NK-92 (cell line): ENCODE results near the gene CAPN9.
"Not testable (repeated sequence)": the region's sequence is repeated elsewhere in the genome, so short reads cannot be mapped to it uniquely, and the experiment has no call there.

Experiments used
- DNase-seq: peaks from one replicate; lab custom pipeline; 2025; ENCODE audit not compliant: unreplicated experiment; lab: John Stamatoyannopoulos, UW

CAPN9 gene

DNA sequence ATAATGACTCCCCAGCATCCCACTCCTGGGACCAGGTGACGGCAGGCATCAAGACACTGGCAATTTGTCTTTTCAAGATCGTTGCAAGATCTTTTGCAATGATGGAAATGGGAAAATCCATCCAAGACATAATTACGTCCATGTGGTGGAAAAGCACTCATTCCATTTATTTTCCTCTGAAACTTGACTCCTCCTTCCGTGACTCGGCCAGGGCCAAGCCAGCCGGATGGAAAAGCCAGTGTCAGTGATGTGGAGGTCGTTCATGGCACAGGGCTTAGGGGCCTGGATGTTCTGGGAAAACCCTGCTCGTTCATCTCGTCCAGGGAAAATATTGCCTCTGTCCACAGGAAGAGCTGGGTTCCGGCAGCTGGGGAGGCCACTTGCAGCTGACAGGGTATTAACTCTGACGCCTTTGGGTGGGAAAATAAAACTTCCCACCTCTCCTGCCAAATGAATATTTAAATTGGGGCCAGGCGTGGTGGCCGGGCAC, 74.9 kb downstream of the CAPN9 start:
- no peak for DNase-seq

DNA sequence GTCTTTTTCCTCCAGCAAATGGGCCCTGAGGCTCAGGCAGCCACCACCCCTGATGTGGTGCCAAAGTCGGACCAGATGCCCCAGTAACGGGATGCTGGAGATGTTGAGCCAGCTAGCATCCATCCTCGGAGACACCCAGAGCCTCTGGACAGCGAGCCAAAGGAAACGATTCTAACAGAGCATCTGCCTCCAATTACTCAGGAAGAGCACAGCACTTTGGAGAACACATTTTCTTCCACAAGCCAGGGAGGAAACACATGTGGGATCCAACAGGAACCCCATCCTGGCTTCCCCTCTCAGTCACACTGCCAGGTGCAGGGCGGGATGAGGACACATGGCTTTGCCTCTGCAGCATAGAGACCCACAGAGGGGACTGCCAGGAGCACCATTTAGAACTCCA, 76.2 kb downstream of the CAPN9 start:
- DNase-seq: no peak

DNA sequence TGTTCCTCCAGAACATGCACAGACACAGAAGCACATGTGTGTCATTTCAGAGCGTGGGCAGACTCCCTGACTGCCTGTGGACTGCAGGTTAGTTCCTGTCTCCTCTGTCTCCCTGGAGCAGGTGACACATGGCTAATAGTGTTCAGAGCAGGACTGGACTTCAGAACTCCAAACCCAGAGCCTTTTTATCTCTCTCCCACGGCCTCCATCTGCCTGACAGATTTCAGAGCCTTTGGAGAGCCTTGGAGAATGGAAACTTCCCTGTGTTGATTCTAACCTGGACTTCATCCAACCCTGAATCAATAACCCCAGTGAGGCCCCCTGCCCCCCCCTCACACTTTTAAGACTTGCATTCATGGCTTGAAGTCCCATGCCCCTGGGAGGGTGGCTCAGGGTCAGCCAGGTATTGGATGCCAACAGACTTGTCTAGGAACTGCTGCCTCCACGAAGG, 76.8 kb downstream of the CAPN9 start:
- no peak for DNase-seq

DNA sequence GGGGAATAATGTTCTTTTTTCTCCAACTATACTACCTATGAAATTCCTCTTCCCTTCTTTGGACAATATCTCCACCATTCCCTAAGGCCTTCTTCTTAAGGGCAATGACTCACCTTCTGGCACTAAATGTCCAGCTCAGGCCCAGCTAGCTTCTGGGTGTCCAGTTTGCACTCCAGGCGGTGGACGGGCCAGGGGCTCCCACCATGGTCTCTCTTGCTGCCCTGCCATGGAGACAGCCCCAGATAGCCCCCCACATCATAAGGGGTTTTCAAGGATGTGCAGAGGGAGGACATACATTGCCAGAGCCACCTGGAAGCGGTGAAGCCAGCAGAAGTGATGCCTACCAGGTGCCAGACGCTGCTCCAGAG, 77.3 kb downstream of the CAPN9 start:
- no peak for DNase-seq

DNA sequence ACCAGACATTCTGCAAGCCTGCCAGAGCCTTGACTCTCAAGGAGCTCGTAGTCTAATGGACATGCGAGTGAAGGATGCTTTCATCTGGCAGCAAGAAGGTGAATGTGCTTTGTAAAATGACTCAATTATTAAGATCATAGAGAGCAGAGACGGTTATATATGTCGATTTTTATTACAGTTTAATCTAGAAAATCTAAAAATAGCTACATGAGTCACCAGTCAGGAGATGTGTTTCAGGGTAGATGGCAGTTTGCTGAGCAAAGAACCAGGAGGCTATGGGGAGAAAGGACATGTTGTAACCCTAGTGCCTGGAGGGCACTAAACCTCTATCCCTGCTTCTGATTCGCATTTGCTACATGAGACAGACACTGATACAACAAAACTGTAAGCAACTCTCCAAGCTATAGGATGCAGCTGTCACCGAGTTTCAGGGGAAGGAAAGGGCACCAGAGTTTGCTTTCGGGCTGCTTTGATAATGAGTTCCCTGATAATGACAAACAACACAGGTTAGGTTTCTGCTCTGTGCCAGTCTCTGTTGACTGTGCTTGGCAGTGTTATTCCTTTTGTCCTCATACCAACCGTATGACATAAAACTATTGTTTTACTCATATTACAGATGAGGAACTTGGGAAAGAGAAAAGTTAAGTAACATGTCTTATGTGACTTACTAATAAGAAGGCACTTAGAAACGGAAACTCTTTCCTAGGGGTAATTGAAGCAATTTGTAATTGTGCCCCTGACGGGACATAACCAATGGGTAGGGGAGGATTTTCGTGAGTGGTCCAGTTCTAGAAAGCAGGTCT, 77.9 kb downstream of the CAPN9 start:
- no peak for DNase-seq

DNA sequence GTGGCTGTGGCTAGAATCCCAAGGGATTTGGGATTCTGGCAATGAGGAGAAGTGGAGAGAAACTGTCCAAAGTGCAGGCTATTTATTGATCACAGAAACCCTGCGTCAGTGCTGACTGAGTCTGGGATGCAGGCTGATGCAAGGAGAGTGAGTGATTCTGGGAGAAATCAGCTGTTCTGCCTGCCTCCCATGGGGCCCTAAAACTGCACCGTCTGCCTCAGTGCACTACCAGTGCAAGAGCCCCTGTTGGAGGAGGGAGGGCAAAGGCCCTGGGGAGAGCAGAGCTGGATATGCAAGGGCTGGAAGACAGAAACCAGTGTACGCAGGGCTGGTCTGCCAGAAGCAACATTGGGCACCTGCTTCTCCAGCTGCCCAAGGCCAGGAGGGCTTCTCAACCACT, 78.6 kb downstream of the CAPN9 start:
- DNase-seq: no peak

DNA sequence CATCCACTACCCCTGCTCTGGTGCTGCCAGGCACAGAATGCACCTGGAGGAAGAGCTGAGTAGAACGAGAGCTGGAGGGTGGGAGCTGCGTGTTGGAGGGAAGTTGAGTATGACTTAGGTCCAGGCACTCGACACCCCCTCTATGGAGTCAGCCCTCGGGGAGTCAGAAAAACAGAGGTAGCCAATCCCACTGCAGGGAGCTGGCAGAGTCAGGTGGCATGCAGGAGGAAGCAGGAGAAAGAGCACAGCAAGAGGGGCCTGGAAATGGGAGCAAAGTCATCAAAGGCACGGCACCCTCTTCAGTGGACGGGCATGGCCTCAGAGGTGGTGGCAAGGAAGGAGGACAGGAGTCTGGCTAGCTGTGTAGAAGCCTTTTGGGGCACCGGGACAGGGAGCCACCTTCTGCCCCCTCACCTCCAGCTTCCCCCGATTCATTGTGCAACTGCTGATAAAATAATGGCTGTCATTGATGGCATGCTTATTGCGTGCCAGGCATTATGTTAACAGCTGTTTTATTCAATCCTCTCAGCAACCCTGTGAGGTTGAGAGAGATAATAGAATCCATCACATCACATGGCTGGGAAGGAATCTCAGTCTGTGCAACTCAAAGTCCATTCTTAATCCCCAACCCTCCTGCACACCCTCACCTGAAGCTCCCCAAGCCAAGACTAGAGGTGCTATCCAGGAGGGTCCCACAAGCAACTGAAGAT, 79.1 kb downstream of the CAPN9 start:
- no peak for DNase-seq

DNA sequence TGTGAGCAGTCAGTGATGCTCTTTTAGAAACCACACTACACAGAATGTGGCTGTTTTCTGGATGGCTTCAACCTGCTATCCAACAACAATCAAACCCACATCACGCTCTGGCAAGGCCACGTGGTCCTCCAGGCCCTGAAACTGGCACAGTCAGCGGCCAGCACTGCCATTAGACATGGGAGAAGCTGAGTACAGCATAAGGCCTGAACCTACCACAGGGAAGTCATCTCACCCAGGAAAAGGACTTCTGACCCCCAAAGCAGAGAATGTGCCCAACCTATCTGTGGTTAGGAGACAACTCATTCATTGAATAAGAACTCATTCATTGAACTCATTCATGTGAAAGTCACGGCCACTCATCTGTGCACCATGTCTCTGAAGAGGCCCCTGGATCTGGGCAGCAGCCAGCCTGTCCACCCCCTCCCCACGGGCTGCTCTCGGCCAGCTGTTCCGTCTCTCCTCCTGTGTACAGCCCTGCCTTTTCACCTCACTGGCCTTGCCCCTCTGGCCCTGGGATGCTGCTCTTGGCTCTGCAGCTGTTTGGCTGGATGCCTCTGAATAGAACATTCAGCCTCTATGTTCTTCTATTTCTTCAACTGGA, 80.0 kb downstream of the CAPN9 start:
- DNase-seq: no peak

DNA sequence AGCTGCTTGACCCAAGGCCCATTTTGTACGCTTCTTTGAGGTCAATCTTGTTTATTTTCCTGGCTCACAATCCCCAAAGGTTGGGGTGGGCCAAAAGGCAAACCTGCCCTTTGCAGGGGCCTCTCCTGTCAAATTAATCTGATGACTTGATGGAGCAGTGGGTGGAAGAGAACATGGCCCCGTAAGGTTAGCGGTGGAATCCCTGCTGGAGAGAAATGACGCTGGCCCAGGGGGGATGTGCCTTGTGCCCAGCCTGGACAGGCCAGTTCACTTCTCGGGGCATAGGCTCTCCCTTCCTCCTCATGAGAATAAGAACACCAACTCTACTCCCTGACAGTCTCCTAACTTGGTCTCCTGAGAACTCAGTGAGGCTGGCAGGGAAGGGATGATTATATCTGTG, 80.6 kb downstream of the CAPN9 start:
- no peak for DNase-seq

DNA sequence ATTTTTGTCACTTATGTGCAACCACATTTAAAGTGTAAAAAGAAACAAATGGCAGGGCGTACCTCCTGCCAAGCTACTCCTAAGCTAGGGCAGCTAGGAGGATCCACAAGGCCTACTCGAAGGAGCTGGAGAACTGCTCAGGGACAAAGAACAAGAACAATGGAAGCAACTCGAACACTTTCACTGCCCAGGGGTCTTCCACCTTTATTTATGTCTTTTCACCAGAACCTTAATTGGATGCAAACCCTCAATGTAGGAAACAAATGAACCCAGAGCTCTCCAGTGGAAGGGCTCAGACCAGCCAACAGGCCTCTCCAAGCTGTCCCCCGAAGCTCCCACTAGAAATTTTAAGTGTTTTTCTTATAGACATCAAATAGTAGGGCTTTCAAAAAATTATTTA, 81.2 kb downstream of the CAPN9 start:
- DNase-seq: no peak

DNA sequence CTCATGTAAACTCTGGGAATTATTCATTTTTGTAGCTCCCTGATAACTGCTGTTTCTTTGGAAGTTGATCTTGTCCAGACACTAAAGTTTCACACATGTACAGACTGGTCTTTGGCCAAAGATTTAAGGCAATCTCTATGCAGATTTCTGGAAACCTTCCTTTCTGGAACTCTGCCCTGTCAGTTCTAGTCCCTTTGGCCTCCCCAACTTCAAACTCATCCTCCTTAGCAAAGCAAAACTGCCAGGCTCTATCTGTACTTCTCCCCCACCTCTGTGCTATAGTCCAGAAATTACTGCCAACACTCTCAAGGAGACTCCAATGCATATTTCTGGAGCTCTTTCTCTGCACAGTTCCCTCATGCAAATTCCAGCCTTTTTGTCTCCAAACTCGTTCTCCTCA, 84.6 kb downstream of the CAPN9 start:
- DNase-seq: no peak

DNA sequence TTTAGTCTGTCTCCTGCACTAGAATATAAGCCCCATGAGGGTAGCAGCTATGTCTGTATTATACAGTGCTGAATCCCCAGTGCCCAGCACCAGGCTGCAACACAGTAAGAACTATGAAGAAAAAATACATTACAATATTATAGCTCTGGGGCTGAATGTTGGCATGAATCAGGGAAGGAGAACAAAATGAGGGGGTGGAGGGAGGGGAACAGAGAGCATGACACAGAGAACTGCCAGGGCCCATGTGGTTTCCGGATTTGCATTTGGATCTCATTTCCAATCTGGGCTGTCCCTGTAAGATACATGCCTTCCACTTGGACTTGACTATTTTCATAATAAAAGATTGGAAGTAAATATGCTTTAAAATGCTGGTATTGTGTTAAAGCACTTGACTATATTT, 85.3 kb downstream of the CAPN9 start:
- no peak for DNase-seq

DNA sequence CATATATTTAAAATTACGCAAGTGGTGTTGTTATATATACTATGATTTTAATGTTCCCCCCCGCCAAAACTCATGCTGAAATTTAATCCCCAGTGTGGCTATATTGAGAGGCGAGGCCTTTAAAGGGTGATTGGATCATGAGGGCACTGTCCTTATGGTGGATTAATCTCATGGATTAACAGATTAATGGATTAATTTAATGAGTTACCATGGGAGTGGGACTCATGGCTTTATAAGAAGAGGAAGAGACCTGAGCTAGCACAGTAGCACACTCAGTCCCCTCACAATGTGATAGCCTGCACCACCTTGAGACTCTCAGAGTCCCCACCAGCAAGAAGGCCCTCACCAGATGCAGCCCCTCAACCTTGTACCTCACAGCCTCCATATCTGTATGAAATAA, 86.3 kb downstream of the CAPN9 start:
- no peak for DNase-seq

DNA sequence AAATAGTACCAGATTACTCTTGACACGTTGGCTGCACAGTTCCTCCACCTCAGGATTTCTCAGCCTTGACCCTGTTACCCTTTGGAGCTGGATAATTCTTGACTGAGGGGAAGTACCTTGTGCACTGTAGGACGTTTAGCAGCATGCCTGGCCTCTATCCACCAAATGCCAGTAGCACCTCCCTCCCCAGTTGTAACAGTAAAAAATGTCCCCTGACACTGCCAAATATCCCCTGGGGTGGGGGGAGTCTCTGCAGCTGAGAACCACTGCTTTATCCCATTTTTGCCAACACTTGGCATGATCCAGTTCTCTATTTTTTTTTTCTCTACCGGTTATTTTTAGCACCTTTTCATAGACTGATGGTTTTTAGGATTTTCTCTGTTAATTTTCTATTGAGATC, 87.1 kb downstream of the CAPN9 start:
- DNase-seq: no peak

DNA sequence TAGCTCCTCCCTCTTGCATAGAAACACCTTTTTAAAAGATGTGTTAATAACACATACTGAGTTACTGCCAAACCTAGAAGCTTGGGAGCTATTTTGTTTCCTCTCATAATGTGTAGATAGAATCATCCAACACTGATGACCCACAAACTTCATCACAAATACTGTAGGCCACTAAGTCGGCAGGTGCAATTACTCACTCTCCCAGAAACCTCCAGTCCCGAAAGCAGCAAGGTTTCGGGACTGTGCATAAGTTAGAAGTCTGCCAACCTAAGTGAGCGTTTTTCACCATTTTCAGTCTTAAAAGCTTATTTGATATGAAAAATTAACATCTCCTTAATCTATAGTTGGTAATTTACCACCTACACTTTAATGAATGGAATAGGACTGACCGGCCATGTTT, 89.2 kb downstream of the CAPN9 start:
- no peak for DNase-seq

DNA sequence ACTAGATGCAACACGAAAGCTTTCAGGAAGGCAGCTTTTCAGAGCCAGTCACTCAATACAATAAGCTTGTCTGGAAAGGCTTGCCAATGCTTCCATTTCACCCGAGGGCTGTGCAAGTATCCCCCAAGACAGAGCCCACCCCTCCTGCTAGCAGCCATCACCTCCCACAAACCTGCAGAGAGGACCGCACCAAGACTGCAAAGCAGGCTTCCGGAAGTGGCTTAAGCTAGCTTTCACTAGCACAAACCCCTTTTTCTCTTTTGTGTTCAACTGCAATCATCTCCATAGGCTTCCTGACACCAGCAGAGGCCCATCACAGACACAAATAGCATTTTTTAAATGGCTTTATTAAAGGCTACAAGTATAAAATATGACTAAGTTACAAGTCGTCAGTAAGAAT, 89.6 kb downstream of the CAPN9 start:
- no peak for DNase-seq

DNA sequence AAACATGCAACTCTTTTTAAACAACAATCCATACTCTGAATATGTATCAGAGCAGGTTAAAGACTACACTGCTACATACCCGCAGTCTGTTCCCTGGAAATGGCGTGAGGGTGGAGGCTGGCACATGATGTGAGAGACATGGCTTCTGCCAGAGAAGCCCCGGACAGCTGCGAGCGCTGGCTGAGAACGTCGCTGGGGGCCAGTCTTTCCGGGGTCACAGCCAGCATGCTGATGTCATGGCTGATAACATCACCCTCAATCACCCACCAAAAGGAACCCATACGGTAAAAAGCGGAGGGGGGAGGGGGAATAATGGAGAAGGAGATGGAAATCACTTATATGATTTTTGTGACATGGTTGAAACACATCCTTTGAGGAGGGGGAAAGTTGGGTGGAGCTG, 92.0 kb downstream of the CAPN9 start:
- DNase-seq: no peak

DNA sequence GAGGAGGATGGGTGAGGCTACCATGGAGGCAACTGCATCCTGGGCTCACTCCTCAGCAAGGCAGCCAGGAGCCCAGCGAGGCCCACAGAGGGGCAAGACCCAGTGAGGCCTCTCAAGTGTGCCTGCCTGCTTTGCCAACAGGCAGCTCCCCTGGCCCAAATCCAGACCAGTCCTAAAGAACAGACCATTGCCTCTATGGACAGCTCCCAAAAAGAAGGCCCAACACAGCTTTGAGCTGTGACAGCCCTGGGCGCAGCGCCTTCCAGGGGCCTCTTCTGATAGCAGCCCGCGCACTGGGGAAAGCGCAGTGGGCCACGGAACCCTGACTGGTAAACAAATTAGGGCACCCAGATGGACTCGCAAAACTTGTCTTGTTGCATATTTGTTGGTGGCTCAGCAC, 95.6 kb downstream of the CAPN9 start:
- DNase-seq: no peak

DNA sequence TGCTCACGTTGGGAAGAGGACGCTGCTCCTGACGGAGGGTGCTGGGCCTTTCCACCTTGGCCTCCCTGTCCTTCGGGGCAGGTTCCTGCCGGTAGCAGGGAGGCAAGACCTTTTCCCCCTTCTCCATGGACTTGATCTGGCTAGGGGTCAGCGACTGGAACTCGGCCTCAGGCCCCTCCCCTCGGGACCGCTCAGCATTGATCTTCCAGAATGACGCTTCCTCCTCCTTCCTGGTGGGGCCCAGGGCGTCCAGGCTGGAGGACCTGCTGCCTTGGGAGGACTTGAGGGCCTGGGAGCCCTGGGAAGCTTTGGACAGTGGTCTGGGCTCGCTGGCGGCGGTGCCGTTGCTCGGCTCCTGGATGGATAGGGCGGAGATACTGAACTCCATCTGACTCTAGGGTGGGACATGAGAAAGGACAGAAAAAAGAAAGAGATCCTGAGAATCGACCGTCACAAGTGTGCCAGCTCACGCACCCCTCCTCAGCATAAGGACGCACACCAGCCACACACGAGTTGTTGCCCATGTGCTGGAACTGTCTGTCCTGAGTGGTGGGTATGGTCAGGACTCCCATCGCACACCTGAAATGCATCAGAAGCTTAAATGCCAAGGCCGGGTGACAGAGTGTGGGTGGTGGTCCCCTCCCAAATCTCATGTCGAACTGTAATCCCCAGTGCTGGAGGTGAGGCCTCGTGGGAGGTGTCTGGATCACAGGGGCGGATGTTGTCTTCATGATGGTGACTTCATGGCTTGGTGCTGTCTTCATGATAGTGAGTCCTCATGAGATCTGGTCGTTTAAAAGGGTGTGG, 96.5 kb downstream of the CAPN9 start:
- no peak for DNase-seq

DNA sequence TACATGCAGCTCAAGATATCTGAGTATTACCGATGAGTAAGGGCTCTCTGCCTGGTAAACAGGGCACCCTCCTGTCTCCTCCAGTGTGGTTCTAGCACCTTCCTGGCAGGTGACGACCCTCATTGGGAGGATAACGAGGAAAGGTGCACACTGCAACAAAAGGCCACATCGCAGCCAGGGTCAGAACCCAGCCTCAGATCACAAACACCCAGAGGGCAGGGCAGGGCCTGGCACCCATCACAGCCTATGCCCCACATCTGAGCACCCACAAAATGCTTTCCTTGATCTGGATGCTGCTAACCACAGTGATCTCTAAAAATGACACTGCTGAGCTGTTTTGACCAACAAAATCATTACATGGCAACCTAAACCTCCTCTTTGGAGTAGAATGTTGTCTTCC, 97.4 kb downstream of the CAPN9 start:
- DNase-seq: no peak

DNA sequence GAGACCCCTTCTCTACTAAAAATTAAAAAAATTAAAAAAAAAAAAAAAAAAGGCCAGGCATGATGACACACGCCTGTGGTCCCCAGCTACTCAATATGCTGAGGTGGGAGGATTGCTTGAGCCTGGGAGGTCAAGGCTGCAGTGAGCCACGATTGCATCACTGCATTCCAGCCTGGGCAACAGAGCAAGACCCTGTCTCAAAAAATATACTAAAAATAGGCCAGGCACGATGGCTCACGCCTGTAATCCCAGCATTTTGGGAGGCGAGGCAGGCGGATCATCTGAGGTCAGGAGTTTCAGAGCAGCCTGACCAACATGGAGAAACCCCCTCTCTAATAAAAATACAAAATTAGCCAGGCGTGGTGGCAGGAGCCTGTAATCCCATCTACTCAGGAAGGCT, 98.0 kb downstream of the CAPN9 start:
- DNase-seq: not testable (repeated sequence)
